Activated gamma-delta T cell treated with anti-CD3 and anti-CD28 coated beads, Interleukin-2, amount 50 U/mL, for 16 hours (primary cell): Measurements from ENCODE around the gene SLC2A13.

Experiments used
- DNase-seq: peaks from one replicate; pipeline ENCODE4 v3.0.0-alpha.2; 2020; ENCODE audit warnings: low read depth

Gene SLC2A13

DNA sequence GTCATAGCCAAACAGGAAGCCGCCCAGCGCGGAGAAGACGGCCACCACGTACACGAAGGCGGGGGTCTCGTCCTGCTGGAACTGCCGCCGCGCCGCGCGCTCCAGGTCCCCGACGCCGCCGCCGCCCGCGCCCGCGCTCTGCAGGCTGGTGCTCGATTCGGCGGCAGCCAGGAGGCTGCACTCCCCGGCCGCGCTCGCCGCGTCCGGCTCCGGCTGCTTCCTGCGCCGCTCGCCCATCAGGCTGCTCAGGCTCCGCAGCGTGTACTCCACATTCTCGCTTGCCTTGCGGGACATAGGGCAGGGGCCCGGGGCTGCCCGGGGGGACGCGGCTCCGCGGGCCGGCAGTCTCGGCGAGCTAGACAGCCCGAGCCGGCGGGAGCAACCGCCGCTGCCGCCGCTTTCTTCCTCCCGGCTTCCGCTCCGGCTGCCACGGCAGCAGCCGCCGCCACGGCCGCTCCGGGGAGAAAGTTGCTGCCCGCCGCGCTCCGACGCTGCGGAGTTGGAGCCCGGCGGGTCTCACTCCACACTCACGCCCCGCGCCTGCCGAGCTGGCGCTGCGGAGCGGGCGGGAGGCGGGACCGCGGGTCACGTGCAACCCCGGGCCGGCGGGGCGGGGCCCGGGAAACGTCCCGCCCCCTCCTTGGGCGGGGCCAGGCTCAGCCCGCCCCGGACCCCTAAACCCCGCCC, at the start of gene SLC2A13:
Gene SLC2A13 (minus strand): TSS at position 567 of the 687 bp plus-strand sequence. CDS start 273 bp downstream, at position 294.
- peak; percentile 61 for DNase-seq

- no peak for DNase-seq
These were observed 48.5 kb upstream of the SLC2A13 start for GRCh38 chr12:40154381-40154780.

DNA sequence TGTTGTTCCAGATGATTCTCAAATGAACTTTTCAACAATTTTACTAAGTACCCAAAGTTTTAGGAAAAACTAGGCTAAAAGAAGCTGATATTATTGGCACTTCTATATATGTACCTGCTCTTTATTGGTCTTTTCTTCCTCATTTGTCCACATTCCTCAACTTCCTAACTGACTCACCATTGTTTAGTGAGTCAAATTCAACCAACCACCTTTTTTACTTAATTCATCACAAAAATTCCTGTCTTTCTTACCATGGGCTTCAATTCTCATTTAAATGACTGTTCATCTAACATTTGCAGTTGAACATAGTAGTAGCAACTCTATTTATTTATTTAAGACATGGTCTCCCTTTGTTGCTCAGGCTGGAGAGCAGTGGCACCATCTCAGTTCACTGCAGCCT, 47.6 kb upstream of the SLC2A13 start:
- DNase-seq, result no peak

DNA sequence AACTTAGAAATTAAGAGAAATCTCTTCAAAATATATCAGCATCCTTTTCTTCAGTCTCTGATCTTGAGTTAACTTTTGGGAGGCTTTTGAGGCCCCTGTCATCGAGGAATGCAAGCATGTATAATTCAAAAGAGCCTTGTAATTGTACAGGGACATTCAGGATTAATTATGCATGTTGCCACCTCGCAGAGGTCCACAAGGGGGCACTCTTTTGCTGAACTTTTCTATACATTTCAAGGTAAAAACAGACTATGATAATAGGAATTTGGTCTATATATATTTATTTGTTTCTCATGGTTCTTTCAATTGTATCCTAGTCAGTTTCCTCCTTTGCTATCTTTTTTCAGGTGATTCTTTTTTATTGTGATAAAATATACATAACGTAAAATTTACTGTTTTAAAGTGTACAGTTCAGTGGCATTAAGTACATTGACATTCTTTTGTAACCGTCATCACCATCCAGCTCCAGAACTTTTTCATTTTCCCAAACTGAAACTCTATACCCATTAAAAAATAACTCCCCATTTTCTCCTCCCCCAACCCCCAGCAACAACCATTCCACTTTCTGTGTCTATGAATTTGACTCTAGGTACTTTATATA, 47.0 kb upstream of the SLC2A13 start:
- peak; percentile 22 for DNase-seq

- DNase-seq, result no peak
These were observed 43.9 kb upstream of the SLC2A13 start for GRCh38 chr12:40149673-40150260.

- no peak for DNase-seq
These were observed 41.2 kb upstream of the SLC2A13 start for GRCh38 chr12:40146800-40147797.

GRCh38 chr12:40145896-40146295, 40.0 kb upstream of the SLC2A13 start:
- no peak for DNase-seq

- DNase-seq, result no peak
These were observed 38.1 kb upstream of the SLC2A13 start for GRCh38 chr12:40144023-40144422.

DNA sequence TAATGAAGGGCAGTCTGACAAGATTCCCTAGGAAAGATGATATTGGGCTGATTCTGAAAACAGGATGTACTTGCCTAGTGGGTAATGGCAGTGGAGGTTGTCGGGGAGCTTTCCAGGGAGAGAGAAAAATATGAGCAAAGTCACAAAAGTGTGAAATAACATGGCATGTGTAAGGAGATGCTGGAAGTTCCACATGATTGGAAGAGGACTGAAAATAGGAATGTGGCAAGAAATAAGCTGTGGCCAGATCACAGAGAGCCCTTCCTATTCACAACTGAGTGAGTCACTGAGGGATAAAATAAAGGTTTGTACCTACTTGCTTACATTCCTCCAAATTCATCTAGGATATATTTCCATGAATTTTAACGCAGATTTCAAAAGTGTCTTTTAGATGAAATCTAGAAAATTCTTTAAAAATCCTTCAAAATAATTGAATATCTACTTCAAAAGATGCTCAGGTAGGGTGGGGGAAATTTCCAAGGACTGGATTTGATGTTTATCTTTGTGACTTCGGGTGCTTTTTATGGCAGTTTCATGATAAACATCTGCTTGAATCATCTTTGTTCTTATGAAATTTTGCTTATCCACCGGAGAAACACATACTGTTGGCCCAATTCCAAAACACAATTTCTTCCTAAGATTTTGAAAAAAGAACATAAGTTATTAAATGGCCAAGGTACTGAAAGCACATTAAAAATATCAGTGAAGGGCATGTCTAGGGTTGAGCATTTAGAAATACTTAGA, 36.3 kb upstream of the SLC2A13 start:
- DNase-seq, result no peak

GRCh38 chr12:40138526-40138925, 32.6 kb upstream of the SLC2A13 start:
- DNase-seq, result no peak

- DNase-seq, result no peak
These were observed 31.4 kb upstream of the SLC2A13 start for GRCh38 chr12:40137252-40137651.

- DNase-seq, result no peak
These were observed 21.5 kb upstream of the SLC2A13 start for GRCh38 chr12:40127408-40127807.

DNA sequence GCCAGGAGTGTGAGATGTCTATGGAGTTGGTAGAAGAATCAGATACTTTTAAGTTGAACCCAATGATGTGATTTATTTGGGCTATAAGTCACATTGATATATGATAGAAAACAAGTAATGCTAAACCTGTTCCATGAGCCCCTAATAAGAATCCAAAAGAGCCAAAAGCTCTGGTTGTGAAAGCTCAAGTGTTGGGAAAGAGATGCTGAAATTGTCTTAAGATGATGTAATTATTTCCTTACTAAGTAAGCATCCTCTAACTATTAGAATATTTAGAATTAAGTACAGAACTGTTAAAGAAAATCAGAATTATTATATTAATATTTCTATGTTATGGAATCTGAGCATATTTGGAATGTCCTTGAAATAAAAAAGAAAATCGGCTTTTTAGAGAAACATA, 17.6 kb upstream of the SLC2A13 start:
- no peak for DNase-seq

DNA sequence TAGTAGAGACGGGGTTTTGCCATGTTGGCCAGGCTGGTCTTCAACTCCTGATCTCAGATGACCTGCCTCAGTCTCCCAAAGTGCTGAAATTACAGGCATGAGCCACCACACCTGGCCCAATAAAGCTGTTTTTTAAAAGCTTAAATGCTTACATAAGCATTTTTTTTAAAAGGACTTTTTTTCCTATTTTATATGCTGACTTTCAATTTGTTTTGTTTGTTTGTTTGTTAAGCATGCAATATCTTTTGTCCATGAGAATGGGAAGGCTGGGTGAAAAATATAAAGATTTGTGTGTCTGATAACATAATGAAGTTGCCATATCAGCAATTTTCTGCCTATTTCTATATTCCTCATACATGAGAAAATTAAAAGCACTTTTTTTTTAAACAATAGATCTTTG, 17.0 kb upstream of the SLC2A13 start:
- no peak for DNase-seq

GRCh38 chr12:40117818-40118217, 11.9 kb upstream of the SLC2A13 start:
- no peak for DNase-seq

DNA sequence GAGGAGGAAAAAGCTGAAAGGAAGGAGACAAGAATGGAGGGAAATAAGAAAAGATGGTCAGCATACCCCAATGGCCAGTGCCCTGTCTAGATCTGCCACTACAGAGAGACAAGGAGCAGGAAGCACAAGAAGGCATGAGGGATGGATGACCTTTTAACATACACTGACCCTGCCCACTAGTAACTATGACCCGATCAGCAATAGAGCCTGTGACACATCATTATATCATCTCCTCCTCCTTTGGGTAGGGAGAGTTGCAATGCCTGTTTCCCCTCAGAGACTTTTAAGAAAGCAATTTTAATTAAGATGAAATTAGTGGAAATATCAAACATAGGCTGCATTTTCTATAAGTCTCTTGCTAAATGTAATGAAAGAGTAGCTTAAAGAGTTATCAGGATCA, 4.7 kb upstream of the SLC2A13 start:
- no peak for DNase-seq

- DNase-seq, result no peak
These were observed 2.1 kb upstream of the SLC2A13 start for GRCh38 chr12:40107803-40108620.

GRCh38 chr12:40107098-40107802, 1.4 kb upstream of the SLC2A13 start:
- peak; percentile 89 for DNase-seq

GRCh38 chr12:40106655-40107054, 774 bp upstream of the SLC2A13 start:
- no peak for DNase-seq

- no peak for DNase-seq
These were observed 287 bp upstream of the SLC2A13 start for GRCh38 chr12:40106202-40106533.

- DNase-seq, result no peak
These were observed 691 bp downstream of the SLC2A13 start for GRCh38 chr12:40105265-40105514.
